B cell (primary cell): ENCODE results near the gene ITGB8. TPM values are rescaled to one million over a fixed set of nuclear protein-coding genes. Genes with fewer than 3 reads are reported as not detected.

Experiments
- ATAC-seq: fragments of 200-7000 bp; cut with Tn5 transposase; one replicate; pipeline ENCODE4 v1.10.0; 2021; ENCODE audit warnings: low read depth, mild to moderate bottlenecking, moderate number of reproducible peaks, moderate library complexity
- CTCF ChIA-PET: fragments of 350-600 bp; sonication (Branson Sonifier 250); formaldehyde crosslinking; loops from one replicate; lab custom pipeline; 2021; ENCODE audit warnings: antibody characterized with exemption, inconsistent platforms; lab: Charles Lee
- POLR2A ChIA-PET: fragments of 350-600 bp; sonication (Branson Sonifier 250); formaldehyde crosslinking; loops from one replicate; lab custom pipeline; 2021; ENCODE audit warnings: antibody characterized with exemption; lab: Charles Lee
- DNase-seq: peaks from one replicate; pipeline ENCODE4 v3.0.0; 2013
- H2AFZ ChIP-seq: 2 replicates; pipeline ENCODE4 v1.6.1; 2012; ENCODE audit warnings: mild to moderate bottlenecking, low read depth, low read length; ENCODE audit not compliant: insufficient read depth, poor library complexity, severe bottlenecking
- H3K27ac ChIP-seq, 2 donors: 1 replicate in 1 of 2; 2 replicates in 1 of 2; pipeline ENCODE4 v1.5.1; 2012 to 2013; ENCODE audit warnings: low read length in 2 of 2, mild to moderate bottlenecking in 2 of 2, moderate library complexity in 1 of 2
- H3K27me3 ChIP-seq, 4 experiments: fragments of 200-600 bp in 1 of 4; sonication (generic) in 1 of 4; replicated peaks in 1 of 4; 1 replicate in 2 of 4; 2 replicates in 2 of 4; pipeline versions ENCODE4 v1.6.1 to v1.7.0; 2013 to 2016; ENCODE audit warnings: low read length in 3 of 4, mild to moderate bottlenecking in 2 of 4, mixed read lengths in 1 of 4, moderate library complexity in 1 of 4; ENCODE audit not compliant: insufficient read depth in 4 of 4, control insufficient read depth in 3 of 4; ENCODE audit errors: control extremely low read depth in 1 of 4
- H3K36me3 ChIP-seq, 2 experiments: replicated peaks in 1 of 2; 1 replicate in 1 of 2; 2 replicates in 1 of 2; pipeline versions ENCODE4 v1.6.1 to v1.7.1; 2013; ENCODE audit warnings: low read length in 1 of 2; ENCODE audit not compliant: insufficient read depth in 2 of 2, control insufficient read depth in 1 of 2; ENCODE audit errors: control extremely low read depth in 1 of 2, extremely low read depth in 1 of 2
- H3K4me1 ChIP-seq, 2 donors: fragments of 200-600 bp in 1 of 2; sonication (generic) in 1 of 2; 1 replicate in 1 of 2; 2 replicates in 1 of 2; pipeline versions ENCODE4 v1.5.1 to v1.6.1; 2013 to 2017; ENCODE audit warnings: low read length in 2 of 2; ENCODE audit not compliant: control insufficient read depth in 2 of 2, insufficient read depth in 2 of 2
- H3K4me2 ChIP-seq: replicated peaks from 2 replicates; pipeline ENCODE3; 2012; ENCODE audit warnings: mild to moderate bottlenecking, low read depth, low read length; ENCODE audit not compliant: poor library complexity, severe bottlenecking
- H3K4me3 ChIP-seq, 5 experiments: fragments of 200-600 bp in 1 of 5; sonication (generic) in 1 of 5; 1 replicate in 3 of 5; 2 replicates in 2 of 5; pipeline versions ENCODE4 v1.5.1 to v1.7.0; 2011 to 2016; ENCODE audit warnings: low read length in 4 of 5, mild to moderate bottlenecking in 4 of 5, low read depth in 2 of 5, control low read depth in 1 of 5, moderate library complexity in 1 of 5; ENCODE audit not compliant: insufficient read depth in 1 of 5; ENCODE audit errors: control extremely low read depth in 1 of 5, extremely low read depth in 1 of 5
- H3K79me2 ChIP-seq: fragments of 200-600 bp; sonication (generic); one replicate; pipeline ENCODE4 v1.6.0; 2016; ENCODE audit warnings: low read length; ENCODE audit not compliant: control insufficient read depth, insufficient read depth
- H3K9ac ChIP-seq: fragments of 200-600 bp; sonication (generic); 2 replicates; pipeline ENCODE4 v1.6.1; 2017; ENCODE audit warnings: mild to moderate bottlenecking, low read length, moderate library complexity
- H3K9me3 ChIP-seq, 3 donors: one replicate each; pipeline versions ENCODE4 v1.6.1 to v1.7.1; 2013; ENCODE audit warnings: low read length in 2 of 3; ENCODE audit not compliant: control insufficient read depth in 2 of 3, insufficient read depth in 1 of 3; ENCODE audit errors: control extremely low read depth in 1 of 3
- H4K20me1 ChIP-seq: 2 replicates; pipeline ENCODE4 v1.6.0; 2012; ENCODE audit warnings: mild to moderate bottlenecking, low read length; ENCODE audit not compliant: insufficient read depth, control insufficient read depth, poor library complexity, severe bottlenecking
- H3K27ac Mint-ChIP-seq: one replicate; pipeline ENCODE4 v1.8.0; 2021; ENCODE audit warnings: mixed read lengths
- H3K27me3 Mint-ChIP-seq: one replicate; pipeline ENCODE4 v1.8.0; 2021; ENCODE audit warnings: mixed read lengths
- H3K4me1 Mint-ChIP-seq: one replicate; pipeline ENCODE4 v1.8.0; 2021; ENCODE audit warnings: mixed read lengths
- H3K4me3 Mint-ChIP-seq: one replicate; pipeline ENCODE4 v1.8.0; 2021; ENCODE audit warnings: mixed read lengths
- H3K9me3 Mint-ChIP-seq: one replicate; pipeline ENCODE4 v1.8.0; 2022; ENCODE audit warnings: mixed read lengths; ENCODE audit not compliant: insufficient read depth
- EZH2 ChIP-seq: IDR thresholded peaks from 2 replicates; pipeline ENCODE4 v1.6.1; 2012; ENCODE audit warnings: borderline replicate concordance, low read depth, mild to moderate bottlenecking, moderate library complexity, low read length; ENCODE audit not compliant: insufficient read depth, poor library complexity, severe bottlenecking
- WGBS: methylation state at CpG from one replicate; pipeline ENCODE4 v1.1.5; 2013; ENCODE audit warnings: missing lambda C conversion rate; ENCODE audit not compliant: insufficient coverage; 5-methylcytosine and 5-hydroxymethylcytosine counted together
- intact Hi-C: fragments of 100-400 bp; cut with micrococcal nuclease; formaldehyde crosslinking; loops from one replicate; pipeline ENCODE4 v1.10.0; 2022
- polyA plus RNA-seq: library from polyadenylated mRNA; depleted of rRNA; stranded (reverse); fragments of >200 nt; gene quantifications from 2 replicates; pipeline ENCODE4 v1.2.3, GENCODE V29; 2012
- total RNA-seq, 2 donors: library from RNA; stranded (reverse); fragments of 120-200 nt in 1 of 2; gene quantifications; 1 replicate in 1 of 2; 2 replicates in 1 of 2; pipeline versions ENCODE4 v1.2.3 to v1.2.4, GENCODE V29; 2013 to 2022
- TF ChIP-seq, protein P1 (sequence below): fragments of 200-600 bp; IDR thresholded peaks from one replicate; pipeline ENCODE4 v1.8.0; 2022; ENCODE audit warnings: antibody characterized with exemption, mild to moderate bottlenecking

The ITGB8 gene
- total and polyA plus RNA-seq, 2 donors (not counting 1 experiment from before 2014, with no cell fraction given) = 0.01 to 0.30 TPM

DNA sequence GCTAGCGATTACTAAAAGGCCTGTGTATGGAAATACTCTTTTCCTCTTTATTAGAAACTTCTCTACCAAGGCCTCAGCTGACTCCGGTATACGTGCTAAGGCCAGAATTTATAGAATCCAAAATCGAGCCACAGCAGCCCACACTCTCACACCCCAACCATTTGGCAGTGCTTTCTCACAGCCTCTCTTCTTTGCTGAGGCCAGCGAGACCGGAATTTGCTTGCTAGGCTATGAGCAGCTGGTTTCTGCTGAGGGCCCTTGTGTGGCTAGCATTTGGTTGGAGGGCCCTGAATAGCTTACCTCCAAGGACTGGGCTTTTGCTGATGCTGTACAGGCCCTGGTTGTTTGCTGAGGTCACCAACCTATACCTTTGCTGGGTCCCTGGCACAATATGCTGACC lies 46.1 kb downstream of the ITGB8 start:
- no peak overlapping the region for H2AFZ ChIP-seq
- H3K27ac ChIP-seq = no peak overlapping the region
- no peak overlapping the region for H3K4me3 ChIP-seq
- H3K4me1 ChIP-seq = no peaks in the 10 kb centered on the region
- Mint-ChIP-seq H3K27ac (no peak overlapping the region), H3K9me3 (no peaks in the 10 kb centered on the region), H3K4me1 (no peaks in the 10 kb centered on the region), H3K4me3 (no peak overlapping the region), H3K27me3 (peaks cover 4% of the 10 kb centered on the region)
- no peaks in the 10 kb centered on the region for H3K27me3 ChIP-seq
- no peak for TF ChIP-seq EZH2
- TF ChIP-seq, protein P1, sequence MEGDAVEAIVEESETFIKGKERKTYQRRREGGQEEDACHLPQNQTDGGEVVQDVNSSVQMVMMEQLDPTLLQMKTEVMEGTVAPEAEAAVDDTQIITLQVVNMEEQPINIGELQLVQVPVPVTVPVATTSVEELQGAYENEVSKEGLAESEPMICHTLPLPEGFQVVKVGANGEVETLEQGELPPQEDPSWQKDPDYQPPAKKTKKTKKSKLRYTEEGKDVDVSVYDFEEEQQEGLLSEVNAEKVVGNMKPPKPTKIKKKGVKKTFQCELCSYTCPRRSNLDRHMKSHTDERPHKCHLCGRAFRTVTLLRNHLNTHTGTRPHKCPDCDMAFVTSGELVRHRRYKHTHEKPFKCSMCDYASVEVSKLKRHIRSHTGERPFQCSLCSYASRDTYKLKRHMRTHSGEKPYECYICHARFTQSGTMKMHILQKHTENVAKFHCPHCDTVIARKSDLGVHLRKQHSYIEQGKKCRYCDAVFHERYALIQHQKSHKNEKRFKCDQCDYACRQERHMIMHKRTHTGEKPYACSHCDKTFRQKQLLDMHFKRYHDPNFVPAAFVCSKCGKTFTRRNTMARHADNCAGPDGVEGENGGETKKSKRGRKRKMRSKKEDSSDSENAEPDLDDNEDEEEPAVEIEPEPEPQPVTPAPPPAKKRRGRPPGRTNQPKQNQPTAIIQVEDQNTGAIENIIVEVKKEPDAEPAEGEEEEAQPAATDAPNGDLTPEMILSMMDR = no peak
- no peak overlapping the region for H3K4me2 ChIP-seq
- CTCF ChIA-PET = no interaction called here
- no peaks in the 10 kb centered on the region for H3K36me3 ChIP-seq
- POLR2A ChIA-PET = no interaction called here
- no peaks in the 10 kb centered on the region for H3K9me3 ChIP-seq
- 87% methylated on average over 3 of the region's 6 CpGs for WGBS
- H3K79me2 ChIP-seq = no peaks in the 10 kb centered on the region
- ATAC-seq (no peak), DNase-seq (no peak)
- no peaks in the 10 kb centered on the region for H4K20me1 ChIP-seq
- intact Hi-C loops = no loop called here
- H3K9ac ChIP-seq = no peak overlapping the region

DNA sequence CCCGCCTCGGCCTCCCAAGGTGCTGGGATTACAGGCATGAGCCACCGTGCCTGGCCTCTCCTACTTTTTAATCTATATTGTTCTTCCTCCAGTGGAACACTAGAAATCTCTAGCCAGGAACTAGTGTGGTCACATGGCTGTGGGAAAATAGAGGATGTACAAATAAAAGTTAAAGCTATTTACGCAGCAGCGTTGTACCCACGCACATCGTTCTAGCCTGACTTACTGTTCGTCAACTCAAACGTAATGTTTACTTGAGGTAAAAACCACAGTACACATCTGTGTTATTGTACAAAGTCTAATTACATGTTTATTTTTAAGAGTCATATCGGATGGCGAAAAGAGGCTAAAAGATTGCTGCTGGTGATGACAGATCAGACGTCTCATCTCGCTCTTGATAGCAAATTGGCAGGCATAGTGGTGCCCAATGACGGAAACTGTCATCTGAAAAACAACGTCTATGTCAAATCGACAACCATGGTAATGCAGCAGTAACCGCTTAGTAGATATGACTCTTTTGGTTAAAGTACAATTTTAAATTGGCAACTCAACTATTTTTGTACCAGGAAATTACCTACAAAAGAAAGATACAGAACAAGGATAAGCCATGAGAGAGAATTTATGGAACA lies 50.8 kb downstream of the ITGB8 start:
- ChIA-PET POLR2A (no interaction called here), CTCF (no interaction called here)
- no peaks in the 10 kb centered on the region for H3K27me3 Mint-ChIP-seq
- Histone ChIP-seq H3K4me1 (no peaks in the 10 kb centered on the region), H3K79me2 (no peaks in the 10 kb centered on the region), H3K4me3 (no peak overlapping the region), H3K36me3 (no peaks in the 10 kb centered on the region), H4K20me1 (no peaks in the 10 kb centered on the region), H3K9ac (no peak overlapping the region), H3K4me2 (no peak overlapping the region), H3K27ac (no peak overlapping the region), H3K9me3 (no peaks in the 10 kb centered on the region), H2AFZ (no peak overlapping the region), H3K27me3 (no peaks in the 10 kb centered on the region)
- no peak overlapping the region for H3K27ac Mint-ChIP-seq
- no peaks in the 10 kb centered on the region for H3K9me3 Mint-ChIP-seq
- DNase-seq (no peak), ATAC-seq (no peak)
- no peak overlapping the region for H3K4me3 Mint-ChIP-seq
- intact Hi-C loops = no loop called here
- WGBS = 96% methylated on average over 6 of the region's 17 CpGs
- TF ChIP-seq EZH2 = no peak
- TF ChIP-seq, protein P1 = no peak
- H3K4me1 Mint-ChIP-seq = no peaks in the 10 kb centered on the region
